GM21515 (cell line): ENCODE results near the gene EDN2.

ENCODE experiments used
- ATAC-seq: cut with Tn5 transposase; IDR thresholded peaks from one replicate; pipeline ENCODE4 v1.9.1; 2021; ENCODE audit not compliant: unreplicated experiment

Gene EDN2

GRCh38 chr1:41518471-41518870 is 34.0 kb upstream of the EDN2 start:
- no peak for ATAC-seq

- ATAC-seq, result no peak
These were observed 32.6 kb upstream of the EDN2 start for GRCh38 chr1:41517062-41517438.

- no peak for ATAC-seq
These were observed 31.9 kb upstream of the EDN2 start for GRCh38 chr1:41516168-41517061.

GRCh38 chr1:41515778-41516167 is 31.3 kb upstream of the EDN2 start:
- no peak for ATAC-seq

- no peak for ATAC-seq
These were observed 30.7 kb upstream of the EDN2 start for GRCh38 chr1:41515131-41515678.

GRCh38 chr1:41514381-41514780 is 29.9 kb upstream of the EDN2 start:
- ATAC-seq, result no peak

- ATAC-seq, result no peak
These were observed 28.9 kb upstream of the EDN2 start for GRCh38 chr1:41513383-41513735.

GRCh38 chr1:41512701-41513382 is 28.4 kb upstream of the EDN2 start:
- no peak for ATAC-seq

GRCh38 chr1:41511239-41511540 is 26.7 kb upstream of the EDN2 start:
- ATAC-seq, result no peak

GRCh38 chr1:41510531-41511238 is 26.2 kb upstream of the EDN2 start:
- no peak for ATAC-seq

- no peak for ATAC-seq
These were observed 24.8 kb upstream of the EDN2 start for GRCh38 chr1:41509270-41509671.

- no peak for ATAC-seq
These were observed 23.8 kb upstream of the EDN2 start for GRCh38 chr1:41508290-41508689.

GRCh38 chr1:41507836-41508235 is 23.4 kb upstream of the EDN2 start:
- no peak for ATAC-seq

- no peak for ATAC-seq
These were observed 22.7 kb upstream of the EDN2 start for GRCh38 chr1:41507110-41507720.

- ATAC-seq, result no peak
These were observed 19.9 kb upstream of the EDN2 start for GRCh38 chr1:41504114-41505035.

- no peak for ATAC-seq
These were observed 19.1 kb upstream of the EDN2 start for GRCh38 chr1:41503538-41504113.

- no peak for ATAC-seq
These were observed 18.4 kb upstream of the EDN2 start for GRCh38 chr1:41502912-41503311.

- no peak for ATAC-seq
These were observed 17.1 kb upstream of the EDN2 start for GRCh38 chr1:41501581-41501980.

- no peak for ATAC-seq
These were observed 16.5 kb upstream of the EDN2 start for GRCh38 chr1:41500781-41501518.
